VCaP (cell line): ENCODE results near the gene ADM5.

Experiments used
- H3K27ac ChIP-seq: fragments of 450-650 bp; 2 replicates; pipeline ENCODE4 v1.5.1; 2017
- TF ChIP-seq, protein P1 (sequence below): fragments of 450-650 bp; conservative IDR thresholded peaks from 2 replicates; pipeline ENCODE4 v1.5.1; 2017; ENCODE audit warnings: mild to moderate bottlenecking, moderate library complexity

ADM5 gene

DNA sequence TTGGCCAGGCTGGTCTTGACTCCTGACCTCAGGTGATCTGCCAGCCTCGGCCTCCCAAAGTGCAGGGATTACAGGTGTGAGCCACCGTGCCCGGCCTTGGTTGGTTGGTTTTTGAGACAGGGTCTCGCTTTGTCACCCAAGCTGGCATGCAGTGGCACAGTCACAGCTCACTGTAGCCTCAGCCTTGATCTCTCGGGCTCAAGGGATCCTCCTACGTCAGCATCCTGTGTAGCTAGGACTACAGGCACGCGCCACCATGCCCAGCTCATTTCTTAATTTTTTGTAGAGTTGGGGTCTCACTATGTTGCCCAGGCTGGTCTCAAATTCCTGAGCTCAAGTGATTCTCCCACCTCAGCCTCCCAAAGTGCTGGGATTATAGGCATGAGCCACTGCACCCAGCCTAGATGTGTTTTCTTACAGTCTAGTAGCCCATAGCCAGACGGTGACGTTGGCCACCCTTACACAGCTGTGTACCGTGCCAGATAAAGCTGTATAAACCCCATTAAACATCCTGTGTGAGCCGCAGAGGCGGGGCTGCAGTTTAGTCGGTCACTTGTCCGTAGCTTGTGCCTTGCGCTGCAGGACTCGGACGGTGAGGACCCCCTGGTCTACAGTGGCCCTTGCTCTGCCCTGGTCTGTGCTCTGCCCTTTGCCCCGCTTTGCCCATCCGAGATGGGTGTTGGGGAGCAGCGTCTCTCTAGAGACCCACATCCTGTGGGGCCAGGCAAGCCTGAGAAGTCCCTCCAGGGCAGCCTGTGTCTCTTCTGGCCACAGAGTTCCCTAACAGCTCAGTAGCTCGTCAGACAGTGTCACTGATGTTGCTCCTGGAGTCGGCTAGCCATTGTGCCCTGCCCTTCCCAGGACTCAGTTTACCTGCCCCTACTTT lies 33.6 kb upstream of the ADM5 start:
- TF ChIP-seq, protein P1, sequence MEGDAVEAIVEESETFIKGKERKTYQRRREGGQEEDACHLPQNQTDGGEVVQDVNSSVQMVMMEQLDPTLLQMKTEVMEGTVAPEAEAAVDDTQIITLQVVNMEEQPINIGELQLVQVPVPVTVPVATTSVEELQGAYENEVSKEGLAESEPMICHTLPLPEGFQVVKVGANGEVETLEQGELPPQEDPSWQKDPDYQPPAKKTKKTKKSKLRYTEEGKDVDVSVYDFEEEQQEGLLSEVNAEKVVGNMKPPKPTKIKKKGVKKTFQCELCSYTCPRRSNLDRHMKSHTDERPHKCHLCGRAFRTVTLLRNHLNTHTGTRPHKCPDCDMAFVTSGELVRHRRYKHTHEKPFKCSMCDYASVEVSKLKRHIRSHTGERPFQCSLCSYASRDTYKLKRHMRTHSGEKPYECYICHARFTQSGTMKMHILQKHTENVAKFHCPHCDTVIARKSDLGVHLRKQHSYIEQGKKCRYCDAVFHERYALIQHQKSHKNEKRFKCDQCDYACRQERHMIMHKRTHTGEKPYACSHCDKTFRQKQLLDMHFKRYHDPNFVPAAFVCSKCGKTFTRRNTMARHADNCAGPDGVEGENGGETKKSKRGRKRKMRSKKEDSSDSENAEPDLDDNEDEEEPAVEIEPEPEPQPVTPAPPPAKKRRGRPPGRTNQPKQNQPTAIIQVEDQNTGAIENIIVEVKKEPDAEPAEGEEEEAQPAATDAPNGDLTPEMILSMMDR: no peak

DNA sequence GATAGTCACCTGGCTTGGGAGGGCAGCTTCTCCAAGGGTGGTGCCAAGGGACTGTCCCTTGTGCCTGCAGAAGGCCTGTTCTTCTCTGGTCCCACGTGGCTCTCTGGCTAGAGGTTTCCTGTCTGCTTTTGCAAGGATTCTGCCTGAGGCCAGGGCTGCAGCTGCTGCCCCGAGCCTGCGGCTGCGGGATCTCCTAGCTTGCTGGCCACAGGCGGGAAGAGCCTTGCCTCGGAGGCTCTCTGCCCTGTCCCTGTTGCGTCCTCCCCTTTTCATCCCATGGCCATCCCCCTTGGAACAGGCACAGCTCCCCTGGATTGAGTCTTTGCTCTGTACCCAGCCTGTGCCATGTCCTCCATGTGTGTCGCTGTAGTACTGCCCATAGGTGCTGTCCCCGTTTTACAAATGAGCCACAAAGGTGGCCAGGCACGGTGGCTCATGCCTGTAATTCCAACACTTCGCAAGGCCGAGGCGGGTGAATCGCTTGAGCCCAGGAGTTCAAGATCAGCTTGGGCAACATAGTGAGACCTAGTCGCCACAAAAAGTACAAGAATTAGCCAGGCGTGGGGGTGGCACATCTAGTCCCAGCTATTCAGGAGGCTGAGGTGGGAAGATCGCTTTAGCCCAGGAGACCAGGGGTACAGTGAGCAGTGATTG lies 32.8 kb upstream of the ADM5 start:
- TF ChIP-seq, protein P1: no peak
- H3K27ac ChIP-seq: no peak overlapping the region

More for the DNA sequence above, 33.6 kb upstream of the ADM5 start:
- no peak overlapping the region for H3K27ac ChIP-seq

- no peak overlapping the region for H3K27ac ChIP-seq
- TF ChIP-seq, protein P1: no peak
Measured at GRCh38 chr19:49657493-49658138, 31.8 kb upstream of the ADM5 start.

GRCh38 chr19:49658139-49658517 lies 31.3 kb upstream of the ADM5 start:
- TF ChIP-seq, protein P1: no peak
- H3K27ac ChIP-seq: no peak overlapping the region

DNA sequence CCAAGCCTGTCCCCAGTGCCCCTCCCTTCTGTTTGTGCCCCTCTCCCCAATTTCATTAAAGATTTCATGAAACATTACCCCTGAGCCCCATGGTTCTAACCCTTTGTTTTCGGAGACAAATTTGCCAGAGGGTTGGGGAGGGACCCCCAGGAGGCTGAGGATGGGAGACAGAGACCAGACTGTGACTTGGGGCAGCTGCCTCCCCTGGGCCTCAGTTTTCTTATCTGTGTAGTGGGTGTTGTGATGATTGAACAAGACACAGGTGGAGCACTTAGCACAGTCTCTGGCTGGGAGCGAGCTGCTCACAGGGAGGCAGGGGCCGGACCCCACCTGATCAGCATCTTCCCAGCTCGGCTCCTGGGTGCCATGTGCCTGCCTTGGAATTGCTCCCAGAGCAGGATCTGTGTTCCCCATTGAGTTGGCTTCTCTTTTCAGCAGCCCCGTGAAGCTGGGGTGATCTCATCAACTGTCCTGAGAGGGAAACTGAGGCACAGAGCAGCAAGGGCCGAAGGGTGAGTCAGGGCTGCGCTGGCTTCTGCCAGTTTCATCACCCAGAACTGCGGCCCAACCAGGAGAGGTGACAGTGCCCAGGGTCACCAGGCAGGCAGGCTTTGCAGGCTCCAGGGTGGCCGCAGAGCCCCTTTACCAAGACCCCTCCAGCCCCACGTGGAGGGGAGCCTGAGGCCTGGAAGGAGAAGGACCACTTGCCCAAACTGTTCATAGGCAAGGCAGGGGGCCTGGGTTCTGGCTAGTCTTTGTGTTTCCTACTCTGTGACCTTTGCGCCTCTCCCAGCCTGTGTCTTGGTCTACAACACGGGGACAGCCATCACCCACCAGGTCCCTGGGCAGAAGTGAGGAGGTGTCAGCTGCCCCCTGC lies 30.6 kb upstream of the ADM5 start:
- TF ChIP-seq, protein P1: no peak
- H3K27ac ChIP-seq: no peak overlapping the region

- H3K27ac ChIP-seq: no peak overlapping the region
- TF ChIP-seq, protein P1: no peak
Measured at GRCh38 chr19:49660338-49660961, 28.9 kb upstream of the ADM5 start.
